ENCODE results near the gene SUN3.

Gene SUN3

GRCh38 chr7:48033922-48034321 is 5.0 kb upstream of the SUN3 start:
- Histone ChIP-seq H3K27me3 (ENCODE audit: insufficient read depth, low read length) (peaks cover 13% of the 10 kb centered on the region), H3K36me3 (ENCODE audit: insufficient read depth, low read length) (no peaks in the 10 kb centered on the region), H3K79me2 (ENCODE audit: control insufficient read depth, insufficient read depth, low read length, unreplicated experiment) (no peaks in the 10 kb centered on the region), H3K4me3 (ENCODE audit: low read depth, low read length) (no peak overlapping the region), H2AFZ (ENCODE audit: low read length, unreplicated experiment) (no peak overlapping the region), H3K4me1 (ENCODE audit: control insufficient read depth, insufficient read depth, low read length, unreplicated experiment) (no peaks in the 10 kb centered on the region), H3K27ac (ENCODE audit: low read depth, low read length) (no peak overlapping the region)

- Histone ChIP-seq H3K79me2 (ENCODE audit: control insufficient read depth, insufficient read depth, low read length, unreplicated experiment) (no peaks in the 10 kb centered on the region), H3K27me3 (ENCODE audit: insufficient read depth, low read length) (peaks cover 4% of the 10 kb centered on the region; the same call in 1 of the 2 replicates), H2AFZ (ENCODE audit: low read length, unreplicated experiment) (no peak overlapping the region), H3K27ac (ENCODE audit: low read depth, low read length) (no peak overlapping the region), H3K36me3 (ENCODE audit: insufficient read depth, low read length) (no peaks in the 10 kb centered on the region), H3K4me3 (ENCODE audit: low read depth, low read length) (no peak overlapping the region), H3K4me1 (ENCODE audit: control insufficient read depth, insufficient read depth, low read length, unreplicated experiment) (no peaks in the 10 kb centered on the region)
Measured at GRCh38 chr7:48031111-48031510, 2.2 kb upstream of the SUN3 start.

DNA sequence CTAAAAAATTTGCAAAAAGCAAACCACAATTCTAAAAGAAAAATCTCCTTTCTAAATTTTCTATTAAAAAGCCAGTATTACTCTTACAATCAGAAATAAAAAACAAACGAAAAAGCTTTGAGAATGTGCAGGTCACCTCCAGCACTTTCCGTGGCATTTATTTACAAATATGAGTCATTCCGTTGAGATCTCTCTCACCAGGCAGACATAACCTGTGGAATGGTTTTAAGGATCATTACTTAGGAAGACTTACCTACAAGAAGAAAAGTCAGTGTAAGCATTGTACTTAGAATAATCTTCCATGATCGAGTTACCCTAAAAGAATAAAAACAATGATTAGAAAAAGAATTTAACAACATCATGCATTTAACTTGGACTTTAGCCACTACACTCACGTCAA is 3.3 kb downstream of the SUN3 start:
- Histone ChIP-seq H3K4me1 (ENCODE audit: control insufficient read depth, insufficient read depth, low read length, unreplicated experiment) (no peaks in the 10 kb centered on the region), H3K27me3 (ENCODE audit: insufficient read depth, low read length) (no peaks in the 10 kb centered on the region), H3K79me2 (ENCODE audit: control insufficient read depth, insufficient read depth, low read length, unreplicated experiment) (no peaks in the 10 kb centered on the region), H3K27ac (ENCODE audit: low read depth, low read length) (no peak overlapping the region), H3K4me3 (ENCODE audit: low read depth, low read length) (no peak overlapping the region), H2AFZ (ENCODE audit: low read length, unreplicated experiment) (no peak overlapping the region), H3K36me3 (ENCODE audit: insufficient read depth, low read length) (no peaks in the 10 kb centered on the region)

DNA sequence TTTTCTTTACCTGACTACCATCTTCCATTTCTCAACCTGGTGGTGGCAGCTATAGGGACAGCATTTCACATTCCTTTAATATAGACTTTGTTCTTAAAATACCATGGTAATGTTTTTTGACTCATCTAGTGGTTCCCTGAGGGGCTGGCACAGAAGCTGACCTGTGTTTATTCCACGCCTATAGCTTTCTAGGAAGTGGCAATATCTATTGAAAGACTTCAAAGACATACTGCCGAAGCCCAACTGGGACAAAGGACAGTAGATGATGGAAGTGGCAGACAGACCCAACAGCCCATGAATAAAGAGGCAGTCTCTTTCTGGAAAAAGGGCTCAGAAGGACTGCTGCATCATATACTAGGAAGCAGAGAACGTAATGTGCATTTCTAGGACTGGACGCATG is 11.2 kb downstream of the SUN3 start:
- Histone ChIP-seq H2AFZ (ENCODE audit: low read length, unreplicated experiment) (no peak overlapping the region), H3K4me3 (ENCODE audit: low read depth, low read length) (no peak overlapping the region), H3K79me2 (ENCODE audit: control insufficient read depth, insufficient read depth, low read length, unreplicated experiment) (no peaks in the 10 kb centered on the region), H3K36me3 (ENCODE audit: insufficient read depth, low read length) (no peaks in the 10 kb centered on the region), H3K27ac (ENCODE audit: low read depth, low read length) (no peak overlapping the region), H3K4me1 (ENCODE audit: control insufficient read depth, insufficient read depth, low read length, unreplicated experiment) (no peaks in the 10 kb centered on the region), H3K27me3 (ENCODE audit: insufficient read depth, low read length) (peaks cover 4% of the 10 kb centered on the region)

GRCh38 chr7:48016641-48017040 is 12.3 kb downstream of the SUN3 start:
- Histone ChIP-seq H3K79me2 (ENCODE audit: control insufficient read depth, insufficient read depth, low read length, unreplicated experiment) (no peaks in the 10 kb centered on the region), H3K4me3 (ENCODE audit: low read depth, low read length) (no peak overlapping the region), H3K27ac (ENCODE audit: low read depth, low read length) (no peak overlapping the region), H2AFZ (ENCODE audit: low read length, unreplicated experiment) (no peak overlapping the region), H3K27me3 (ENCODE audit: insufficient read depth, low read length) (peaks cover 4% of the 10 kb centered on the region), H3K4me1 (ENCODE audit: control insufficient read depth, insufficient read depth, low read length, unreplicated experiment) (no peaks in the 10 kb centered on the region), H3K36me3 (ENCODE audit: insufficient read depth, low read length) (no peaks in the 10 kb centered on the region)

- H3K79me2 ChIP-seq (ENCODE audit: control insufficient read depth, insufficient read depth, low read length, unreplicated experiment) = no peaks in the 10 kb centered on the region
- no peak overlapping the region for H3K27ac ChIP-seq (ENCODE audit: low read depth, low read length)
- peak overlapping the region; percentile 48 for H2AFZ ChIP-seq (ENCODE audit: low read length, unreplicated experiment)
- peak overlapping the region; percentile 12; the same call in 1 of the 2 replicates for H3K4me3 ChIP-seq (ENCODE audit: low read depth, low read length)
- no peaks in the 10 kb centered on the region for H3K27me3 ChIP-seq (ENCODE audit: insufficient read depth, low read length)
- no peaks in the 10 kb centered on the region for H3K36me3 ChIP-seq (ENCODE audit: insufficient read depth, low read length)
- H3K4me1 ChIP-seq (ENCODE audit: control insufficient read depth, insufficient read depth, low read length, unreplicated experiment) = no peaks in the 10 kb centered on the region
Measured at GRCh38 chr7:48011951-48012350, 17.0 kb downstream of the SUN3 start.

DNA sequence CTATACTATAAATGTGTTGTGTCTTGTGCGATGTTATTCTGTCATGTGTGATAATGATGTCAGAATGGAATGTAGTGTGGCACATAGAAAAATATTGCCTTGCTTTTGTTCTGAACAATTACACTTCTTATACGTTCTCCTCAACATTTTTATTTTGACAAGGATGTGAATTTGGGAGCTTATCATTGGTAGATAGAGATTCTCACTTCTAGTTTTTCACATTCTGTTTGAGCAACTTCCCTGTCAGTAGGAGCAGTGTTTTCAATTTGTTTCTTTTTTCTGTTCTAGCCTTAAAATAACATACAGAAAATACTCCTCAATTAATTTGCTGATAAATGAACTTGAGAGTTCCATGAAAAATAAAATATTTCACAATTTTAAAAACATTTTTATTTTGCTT is 17.6 kb downstream of the SUN3 start:
- no peak overlapping the region for H3K27ac ChIP-seq (ENCODE audit: low read depth, low read length)
- H3K4me3 ChIP-seq (ENCODE audit: low read depth, low read length) = no peak overlapping the region
- no peaks in the 10 kb centered on the region for H3K36me3 ChIP-seq (ENCODE audit: insufficient read depth, low read length)
- peak overlapping the region; percentile 48 for H2AFZ ChIP-seq (ENCODE audit: low read length, unreplicated experiment)
- H3K79me2 ChIP-seq (ENCODE audit: control insufficient read depth, insufficient read depth, low read length, unreplicated experiment) = no peaks in the 10 kb centered on the region
- no peaks in the 10 kb centered on the region for H3K4me1 ChIP-seq (ENCODE audit: control insufficient read depth, insufficient read depth, low read length, unreplicated experiment)
- no peaks in the 10 kb centered on the region for H3K27me3 ChIP-seq (ENCODE audit: insufficient read depth, low read length)

- no peaks in the 10 kb centered on the region for H3K36me3 ChIP-seq (ENCODE audit: insufficient read depth, low read length)
- H2AFZ ChIP-seq (ENCODE audit: low read length, unreplicated experiment) = no peak overlapping the region
- no peak overlapping the region for H3K27ac ChIP-seq (ENCODE audit: low read depth, low read length)
- H3K4me1 ChIP-seq (ENCODE audit: control insufficient read depth, insufficient read depth, low read length, unreplicated experiment) = no peaks in the 10 kb centered on the region
- H3K79me2 ChIP-seq (ENCODE audit: control insufficient read depth, insufficient read depth, low read length, unreplicated experiment) = no peaks in the 10 kb centered on the region
- H3K4me3 ChIP-seq (ENCODE audit: low read depth, low read length) = no peak overlapping the region
- H3K27me3 ChIP-seq (ENCODE audit: insufficient read depth, low read length) = no peaks in the 10 kb centered on the region
Measured at GRCh38 chr7:48009954-48010353, 19.0 kb downstream of the SUN3 start.

GRCh38 chr7:48009257-48009656 is 19.6 kb downstream of the SUN3 start:
- Histone ChIP-seq H3K4me3 (ENCODE audit: low read depth, low read length) (no peak overlapping the region), H3K79me2 (ENCODE audit: control insufficient read depth, insufficient read depth, low read length, unreplicated experiment) (no peaks in the 10 kb centered on the region), H2AFZ (ENCODE audit: low read length, unreplicated experiment) (no peak overlapping the region), H3K36me3 (ENCODE audit: insufficient read depth, low read length) (no peaks in the 10 kb centered on the region), H3K27ac (ENCODE audit: low read depth, low read length) (no peak overlapping the region), H3K27me3 (ENCODE audit: insufficient read depth, low read length) (no peaks in the 10 kb centered on the region), H3K4me1 (ENCODE audit: control insufficient read depth, insufficient read depth, low read length, unreplicated experiment) (no peaks in the 10 kb centered on the region)

DNA sequence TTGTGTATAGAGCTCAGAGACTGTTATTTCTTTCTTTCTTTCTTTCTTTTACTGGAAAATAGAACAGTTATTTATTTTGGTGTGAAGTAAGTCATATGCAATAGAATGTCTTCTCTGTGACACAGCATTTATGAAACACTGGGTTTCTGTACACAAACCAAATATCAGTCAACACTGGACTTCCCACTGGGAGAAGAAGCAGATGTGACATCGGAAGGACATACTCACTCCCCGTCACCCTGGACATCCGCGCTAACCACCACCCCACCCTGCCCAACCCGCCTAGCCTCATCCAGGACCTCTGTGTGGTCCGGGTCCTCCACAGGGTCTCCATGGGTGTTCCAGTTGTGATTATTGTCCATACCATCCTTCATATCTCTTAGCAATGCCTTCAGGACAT is 22.0 kb downstream of the SUN3 start:
- Histone ChIP-seq H3K27me3 (ENCODE audit: insufficient read depth, low read length) (no peaks in the 10 kb centered on the region), H3K79me2 (ENCODE audit: control insufficient read depth, insufficient read depth, low read length, unreplicated experiment) (no peaks in the 10 kb centered on the region), H3K27ac (ENCODE audit: low read depth, low read length) (no peak overlapping the region), H3K4me3 (ENCODE audit: low read depth, low read length) (no peak overlapping the region), H3K4me1 (ENCODE audit: control insufficient read depth, insufficient read depth, low read length, unreplicated experiment) (no peaks in the 10 kb centered on the region), H2AFZ (ENCODE audit: low read length, unreplicated experiment) (no peak overlapping the region), H3K36me3 (ENCODE audit: insufficient read depth, low read length) (no peaks in the 10 kb centered on the region)

GRCh38 chr7:48004638-48005037 is 24.3 kb downstream of the SUN3 start:
- Histone ChIP-seq H3K79me2 (ENCODE audit: control insufficient read depth, insufficient read depth, low read length, unreplicated experiment) (no peaks in the 10 kb centered on the region), H3K4me1 (ENCODE audit: control insufficient read depth, insufficient read depth, low read length, unreplicated experiment) (peaks cover 9% of the 10 kb centered on the region), H3K27me3 (ENCODE audit: insufficient read depth, low read length) (no peaks in the 10 kb centered on the region), H2AFZ (ENCODE audit: low read length, unreplicated experiment) (no peak overlapping the region), H3K4me3 (ENCODE audit: low read depth, low read length) (no peak overlapping the region), H3K27ac (ENCODE audit: low read depth, low read length) (no peak overlapping the region), H3K36me3 (ENCODE audit: insufficient read depth, low read length) (no peaks in the 10 kb centered on the region)

Data from ACC112 (cell line).